Lower leg skin (tissue), 3 donors: ENCODE measurements around the gene GAS6.

Experiments used
- POLR2A ChIP-seq, 2 donors: fragments of 450-650 bp; IDR thresholded peaks; one replicate each; pipeline ENCODE4 v1.6.1; 2016 to 2017; ENCODE audit warnings: antibody characterized with exemption in 2 of 2, mild to moderate bottlenecking in 1 of 2, moderate library complexity in 1 of 2
- TF ChIP-seq, protein P1 (sequence below), 3 donors: fragments of 450-650 bp; IDR thresholded peaks; one replicate each; pipeline ENCODE4 v1.5.1; 2016; ENCODE audit warnings: antibody characterized with exemption in 3 of 3, mild to moderate bottlenecking in 3 of 3, moderate library complexity in 2 of 3

- TF ChIP-seq, protein P1, sequence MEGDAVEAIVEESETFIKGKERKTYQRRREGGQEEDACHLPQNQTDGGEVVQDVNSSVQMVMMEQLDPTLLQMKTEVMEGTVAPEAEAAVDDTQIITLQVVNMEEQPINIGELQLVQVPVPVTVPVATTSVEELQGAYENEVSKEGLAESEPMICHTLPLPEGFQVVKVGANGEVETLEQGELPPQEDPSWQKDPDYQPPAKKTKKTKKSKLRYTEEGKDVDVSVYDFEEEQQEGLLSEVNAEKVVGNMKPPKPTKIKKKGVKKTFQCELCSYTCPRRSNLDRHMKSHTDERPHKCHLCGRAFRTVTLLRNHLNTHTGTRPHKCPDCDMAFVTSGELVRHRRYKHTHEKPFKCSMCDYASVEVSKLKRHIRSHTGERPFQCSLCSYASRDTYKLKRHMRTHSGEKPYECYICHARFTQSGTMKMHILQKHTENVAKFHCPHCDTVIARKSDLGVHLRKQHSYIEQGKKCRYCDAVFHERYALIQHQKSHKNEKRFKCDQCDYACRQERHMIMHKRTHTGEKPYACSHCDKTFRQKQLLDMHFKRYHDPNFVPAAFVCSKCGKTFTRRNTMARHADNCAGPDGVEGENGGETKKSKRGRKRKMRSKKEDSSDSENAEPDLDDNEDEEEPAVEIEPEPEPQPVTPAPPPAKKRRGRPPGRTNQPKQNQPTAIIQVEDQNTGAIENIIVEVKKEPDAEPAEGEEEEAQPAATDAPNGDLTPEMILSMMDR (IDR thresholded peaks at IDR 0.05) = no peak
- TF ChIP-seq POLR2A (IDR thresholded peaks at IDR 0.05) = no peak
Measured at GRCh38 chr13:113834496-113835200, 29.2 kb downstream of the GAS6 start.
